Ascending aorta (tissue), 2 donors: ENCODE data around the gene VRK2. TPM values are rescaled to one million over a fixed set of nuclear protein-coding genes. Genes with fewer than 3 reads are reported as not detected.
"Not testable (repeated sequence)": the region's sequence is repeated elsewhere in the genome, so short reads cannot be mapped to it uniquely, and the experiment has no call there.

Source experiments
- DNase-seq, 2 donors: peaks; one replicate each; pipeline ENCODE4 v3.0.0-alpha.2; 2019; ENCODE audit warnings: low spot score in 2 of 2
- H3K27ac ChIP-seq, 2 donors: fragments of 200-600 bp; sonication (generic); one replicate each; pipeline ENCODE4 v1.5.1; 2016 to 2017; ENCODE audit warnings: mild to moderate bottlenecking in 1 of 2
- H3K27me3 ChIP-seq: fragments of 200-600 bp; sonication (generic); one replicate; pipeline ENCODE4 v1.5.1; 2017
- H3K36me3 ChIP-seq, 2 donors: fragments of 200-600 bp; sonication (generic); one replicate each; pipeline ENCODE4 v1.5.1; 2016
- H3K4me1 ChIP-seq, 2 donors: fragments of 200-600 bp; sonication (generic); one replicate each; pipeline ENCODE4 v1.5.1; 2016 to 2017; ENCODE audit warnings: mild to moderate bottlenecking in 1 of 2
- H3K4me3 ChIP-seq, 2 donors: fragments of 200-600 bp; sonication (generic); one replicate each; pipeline ENCODE4 v1.5.1; 2016 to 2017; ENCODE audit warnings: mild to moderate bottlenecking in 1 of 2
- H3K9me3 ChIP-seq, 2 donors: fragments of 200-600 bp; sonication (generic); one replicate each; pipeline ENCODE4 v1.5.1; 2016
- CTCF ChIP-seq, 3 experiments: fragments of 200-600 bp in 2 of 3; fragments of 450-650 bp in 1 of 3; sonication (generic) in 2 of 3; IDR thresholded peaks; one replicate each; pipeline ENCODE4 v1.5.1; 2016 to 2019; ENCODE audit warnings: antibody characterized with exemption in 3 of 3, mild to moderate bottlenecking in 1 of 3, moderate library complexity in 1 of 3
- intact Hi-C: fragments of 100-400 bp; cut with DNase I; formaldehyde crosslinking; loops from one replicate; pipeline ENCODE4 v1.15.1; 2023
- total RNA-seq: library from RNA; depleted of rRNA; stranded (reverse); fragments of >200 nt; gene quantifications from one replicate; pipeline ENCODE4 v1.1.0, GENCODE V29; 2016

VRK2 gene
- total RNA-seq, 1 donor from 2014 or later, result 15.8 TPM

GRCh38 chr2:58155160-58155778, 108.7 kb downstream of the VRK2 start:
- no peak for DNase-seq
- H3K4me3 ChIP-seq, result no peak overlapping the region
- intact Hi-C loops, result no loop called here

DNA sequence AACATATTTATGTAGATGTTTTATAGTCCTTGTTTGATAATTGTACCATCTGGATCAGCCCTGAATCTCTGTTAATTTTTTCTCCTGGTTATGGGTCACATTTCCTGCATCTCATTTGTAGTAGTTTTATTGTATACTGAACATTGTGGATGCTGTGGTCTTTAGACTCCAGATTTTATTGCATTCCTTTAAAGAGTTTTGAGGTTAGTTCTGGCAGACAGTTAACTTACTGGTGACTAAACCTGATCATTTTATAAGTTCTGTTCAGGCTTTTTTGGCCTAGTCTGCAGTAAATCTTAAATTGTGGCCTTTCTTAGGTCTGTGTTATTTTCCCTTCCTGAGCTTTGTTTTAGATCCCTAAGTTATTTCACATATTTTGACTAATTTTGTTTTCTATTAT, 110.2 kb downstream of the VRK2 start:
- intact Hi-C loops, result no loop called here

More at GRCh38 chr2:58155160-58155778, 108.7 kb downstream of the VRK2 start:
- Histone ChIP-seq H3K9me3 (no peaks in the 10 kb centered on the region), H3K27ac (no peak overlapping the region), H3K4me1 (no peaks in the 10 kb centered on the region), H3K27me3 (no peaks in the 10 kb centered on the region), H3K36me3 (peaks cover 4 to 14% of the 10 kb centered on the region in 2 donors)
- TF ChIP-seq CTCF (IDR thresholded peaks at IDR 0.05), result no peak

DNA sequence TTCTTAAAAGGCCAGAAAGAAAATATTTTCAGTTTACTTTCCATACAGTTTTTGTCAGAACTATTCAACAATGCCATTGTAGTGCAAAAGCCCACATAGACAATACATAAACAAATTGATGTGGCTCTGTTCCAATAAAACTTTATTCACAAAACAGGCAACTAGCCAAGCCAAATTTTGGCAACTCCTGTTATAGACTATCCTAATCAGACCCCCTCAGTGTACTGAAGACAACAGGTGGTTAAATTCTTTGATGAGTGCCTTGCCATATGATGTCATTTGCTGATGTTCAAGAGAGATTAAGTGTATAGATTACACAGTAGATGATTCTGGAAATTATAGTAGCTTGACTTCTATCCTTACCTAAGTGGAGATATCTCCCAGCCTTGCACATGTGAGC, 111.1 kb downstream of the VRK2 start:
- Histone ChIP-seq H3K9me3 (no peaks in the 10 kb centered on the region), H3K4me3 (no peak overlapping the region), H3K27ac (no peak overlapping the region), H3K27me3 (no peaks in the 10 kb centered on the region), H3K4me1 (no peaks in the 10 kb centered on the region), H3K36me3 (peaks cover 18 to 33% of the 10 kb centered on the region in 2 donors)
- no peak for TF ChIP-seq CTCF (IDR thresholded peaks at IDR 0.05)
- intact Hi-C loops, result no loop called here
- no peak for DNase-seq

More for the DNA sequence above, 110.2 kb downstream of the VRK2 start:
- Histone ChIP-seq H3K27ac (no peak overlapping the region), H3K4me3 (no peak overlapping the region), H3K27me3 (no peaks in the 10 kb centered on the region), H3K9me3 (no peaks in the 10 kb centered on the region), H3K4me1 (no peaks in the 10 kb centered on the region), H3K36me3 (peaks cover 13 to 23% of the 10 kb centered on the region in 2 donors)
- no peak for TF ChIP-seq CTCF (IDR thresholded peaks at IDR 0.05)
- no peak for DNase-seq

DNA sequence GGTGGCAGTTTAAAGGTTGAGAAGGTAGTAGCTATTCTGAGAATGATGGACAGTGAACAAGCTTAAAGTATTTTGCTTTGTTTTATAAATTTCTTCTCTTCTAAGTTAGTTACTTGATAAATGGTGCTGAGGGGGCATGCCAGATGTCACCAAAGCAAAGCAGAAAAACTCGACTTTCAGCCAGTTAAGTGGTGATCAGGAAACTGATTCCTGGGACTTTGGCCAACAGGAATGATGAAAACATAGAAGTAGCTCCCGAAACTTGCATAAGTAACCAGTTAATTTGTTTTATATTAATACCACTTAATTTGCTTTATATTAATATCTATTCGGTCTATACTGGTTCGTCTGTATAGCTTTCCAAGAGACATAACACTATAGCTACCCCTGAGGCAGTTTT, 111.9 kb downstream of the VRK2 start:
- no peak overlapping the region for H3K27ac ChIP-seq
- H3K4me3 ChIP-seq, result no peak overlapping the region
- intact Hi-C loops, result no loop called here
- peaks cover 18 to 34% of the 10 kb centered on the region in 2 donors for H3K36me3 ChIP-seq
- no peaks in the 10 kb centered on the region for H3K9me3 ChIP-seq
- TF ChIP-seq CTCF (IDR thresholded peaks at IDR 0.05), result no peak
- no peaks in the 10 kb centered on the region for H3K27me3 ChIP-seq
- DNase-seq, result no peak
- no peaks in the 10 kb centered on the region for H3K4me1 ChIP-seq

- DNase-seq, result no peak
- Histone ChIP-seq H3K36me3 (peaks cover 14 to 23% of the 10 kb centered on the region in 2 donors), H3K4me3 (no peak overlapping the region), H3K9me3 (no peaks in the 10 kb centered on the region), H3K27me3 (no peaks in the 10 kb centered on the region), H3K27ac (no peak overlapping the region), H3K4me1 (no peaks in the 10 kb centered on the region)
- TF ChIP-seq CTCF (IDR thresholded peaks at IDR 0.05), result no peak
- intact Hi-C loops, result no loop called here
Observed at GRCh38 chr2:58163913-58164312, 117.3 kb downstream of the VRK2 start.

DNA sequence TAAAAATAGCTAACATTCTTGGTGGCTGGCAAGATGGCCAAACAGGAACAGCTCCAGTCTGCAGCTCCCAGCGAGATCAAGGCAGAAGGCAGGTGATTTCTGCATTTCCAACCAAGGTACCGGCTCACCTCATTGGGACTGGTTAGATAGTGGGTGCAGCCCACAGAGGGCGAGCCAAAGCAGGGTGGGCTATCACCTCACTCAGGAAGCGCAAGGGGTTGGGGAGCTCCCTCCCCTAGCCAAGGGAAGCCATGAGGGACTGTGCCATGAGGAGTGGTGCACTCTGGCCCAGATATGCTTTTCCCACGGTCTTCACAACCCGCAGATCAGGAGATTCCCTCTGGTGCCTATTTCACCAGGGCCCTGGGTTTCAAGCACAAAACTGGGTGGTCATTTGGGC, 121.5 kb downstream of the VRK2 start:
- DNase-seq, intact Hi-C loops, H3K27me3 ChIP-seq, H3K4me1 ChIP-seq, H3K36me3 ChIP-seq, H3K27ac ChIP-seq, H3K4me3 ChIP-seq: not testable (repeated sequence)
- peaks cover 0 to 16% of the 10 kb centered on the region in 2 donors for H3K9me3 ChIP-seq

DNA sequence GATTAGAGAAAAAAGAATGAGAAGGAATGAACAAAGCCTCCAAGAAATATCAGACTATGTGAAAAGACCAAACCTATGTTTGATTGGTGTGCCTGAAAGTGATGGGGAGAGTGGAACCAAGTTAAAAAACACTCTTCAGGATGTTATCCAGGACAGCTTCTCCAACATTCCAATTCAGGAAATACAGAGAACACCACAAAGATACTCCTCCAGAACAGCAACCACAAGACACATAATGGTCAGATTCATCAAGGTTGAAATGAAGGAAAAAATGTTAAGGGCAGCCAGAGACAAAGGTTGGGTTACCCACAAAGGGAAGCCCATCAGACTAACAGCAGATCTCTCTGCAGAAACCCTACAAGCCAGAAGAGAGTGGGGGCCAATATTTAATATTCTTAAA, 123.2 kb downstream of the VRK2 start:
- H3K36me3 ChIP-seq, DNase-seq, H3K4me3 ChIP-seq, H3K4me1 ChIP-seq, H3K27ac ChIP-seq, intact Hi-C loops, H3K27me3 ChIP-seq: not testable (repeated sequence)
- H3K9me3 ChIP-seq, result peaks cover 0 to 16% of the 10 kb centered on the region in 2 donors

DNA sequence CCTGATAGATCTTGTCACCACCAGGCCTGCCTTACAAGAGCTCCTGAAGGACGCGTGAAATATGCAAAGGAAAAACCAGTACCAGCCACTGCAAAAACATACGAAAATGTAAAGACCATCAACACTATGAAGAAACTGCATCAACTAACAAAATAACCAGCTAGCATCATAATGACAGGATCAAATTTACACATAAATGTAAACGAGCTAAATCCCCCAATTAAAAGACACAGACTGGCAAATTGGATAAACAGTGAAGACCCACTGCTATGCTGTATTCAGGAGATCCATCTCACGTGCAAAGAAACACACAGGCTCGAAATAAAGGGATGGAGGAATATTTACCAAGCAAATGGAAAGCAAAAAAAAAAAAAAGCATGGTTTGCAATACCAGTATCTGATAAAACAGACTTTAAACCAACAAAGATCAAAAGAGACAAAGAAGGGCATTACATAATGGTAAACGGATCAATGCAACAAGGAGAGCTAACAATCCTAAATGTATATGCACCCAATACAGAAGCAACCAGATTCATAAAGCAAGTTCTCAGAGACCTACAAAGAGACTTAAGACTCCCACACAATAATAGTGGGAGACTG, 123.8 kb downstream of the VRK2 start:
- H3K27me3 ChIP-seq, H3K4me1 ChIP-seq, H3K27ac ChIP-seq, DNase-seq, intact Hi-C loops, H3K36me3 ChIP-seq, H3K4me3 ChIP-seq: not testable (repeated sequence)
- H3K9me3 ChIP-seq, result peaks cover 0 to 16% of the 10 kb centered on the region in 2 donors

GRCh38 chr2:58171831-58172230, 125.2 kb downstream of the VRK2 start:
- H3K36me3 ChIP-seq, H3K4me3 ChIP-seq, H3K4me1 ChIP-seq, H3K27ac ChIP-seq, DNase-seq, H3K27me3 ChIP-seq, intact Hi-C loops: not testable (repeated sequence)
- peaks cover 0 to 16% of the 10 kb centered on the region in 2 donors for H3K9me3 ChIP-seq
